ENCODE measurements around the gene TREM2. TPM values are rescaled to one million over a fixed set of nuclear protein-coding genes. Genes with fewer than 3 reads are reported as not detected.

TREM2 gene
- total and polyA plus RNA-seq, 10 of the 15 experiments (the other 5 are each of a cell fraction or from before 2014, with no cell fraction given): not detected

- no peak for TF ChIP-seq NFYA (IDR thresholded peaks at IDR 0.05; ENCODE audit: borderline replicate concordance, low read depth, low read length)
- no peak for TF ChIP-seq ZZZ3 (IDR thresholded peaks at IDR 0.05; ENCODE audit: control insufficient read depth, insufficient read length, low read depth)
- TF ChIP-seq CEBPZ (IDR thresholded peaks at IDR 0.05; ENCODE audit: low read depth, low read length): no peak
- TF ChIP-seq NR2F1 (conservative IDR thresholded peaks at IDR 0.05): no peak; the same call in 1 of the 2 replicates
- no peak; the same call in 1 of the 2 replicates for TF ChIP-seq MXI1 (IDR thresholded peaks at IDR 0.05; ENCODE audit: low read depth, low read length)
- no peak for TF ChIP-seq SMARCA5 (IDR thresholded peaks at IDR 0.05)
- TF ChIP-seq, protein P1, sequence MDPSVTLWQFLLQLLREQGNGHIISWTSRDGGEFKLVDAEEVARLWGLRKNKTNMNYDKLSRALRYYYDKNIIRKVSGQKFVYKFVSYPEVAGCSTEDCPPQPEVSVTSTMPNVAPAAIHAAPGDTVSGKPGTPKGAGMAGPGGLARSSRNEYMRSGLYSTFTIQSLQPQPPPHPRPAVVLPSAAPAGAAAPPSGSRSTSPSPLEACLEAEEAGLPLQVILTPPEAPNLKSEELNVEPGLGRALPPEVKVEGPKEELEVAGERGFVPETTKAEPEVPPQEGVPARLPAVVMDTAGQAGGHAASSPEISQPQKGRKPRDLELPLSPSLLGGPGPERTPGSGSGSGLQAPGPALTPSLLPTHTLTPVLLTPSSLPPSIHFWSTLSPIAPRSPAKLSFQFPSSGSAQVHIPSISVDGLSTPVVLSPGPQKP (IDR thresholded peaks at IDR 0.05; ENCODE audit: low read depth, low read length): no peak
- TF ChIP-seq ASH2L (IDR thresholded peaks at IDR 0.05; ENCODE audit: borderline replicate concordance, low read depth): no peak
- TF ChIP-seq MTA3 (IDR thresholded peaks at IDR 0.05; ENCODE audit: borderline replicate concordance, low read length): no peak
- no peak for TF ChIP-seq TBL1XR1 (IDR thresholded peaks at IDR 0.05; ENCODE audit: low read depth, low read length)
- TF ChIP-seq MEF2A (IDR thresholded peaks at IDR 0.05; ENCODE audit: insufficient read depth, low read depth, low read length): no peak
- TF ChIP-seq EGR1 (IDR thresholded peaks at IDR 0.05; ENCODE audit: borderline replicate concordance in 1 of 2, low read depth in 2 of 2, low read length in 2 of 2): no peak
- no peak for TF ChIP-seq NR2C1 (IDR thresholded peaks at IDR 0.05)
- peak; percentile 12; the same call in 1 of the 2 replicates for TF ChIP-seq ATF7 (IDR thresholded peaks at IDR 0.05; ENCODE audit: low read depth)
- no peak for TF ChIP-seq CBFB (IDR thresholded peaks at IDR 0.05; ENCODE audit: low read depth)
- TF ChIP-seq CBX5 (IDR thresholded peaks at IDR 0.05; ENCODE audit: low read depth): no peak
- TF ChIP-seq PML (IDR thresholded peaks at IDR 0.05; ENCODE audit: low read length): no peak
- no peak for TF ChIP-seq YBX1 (IDR thresholded peaks at IDR 0.05)
- no peak; the same call in 1 of the 2 replicates for TF ChIP-seq BACH1 (IDR thresholded peaks at IDR 0.05; ENCODE audit: borderline replicate concordance)
- TF ChIP-seq SIX5 (IDR thresholded peaks at IDR 0.05; ENCODE audit: low read depth, low read length, severe bottlenecking): no peak
- TF ChIP-seq POLR2A (IDR thresholded peaks at IDR 0.05; ENCODE audit: low read depth, low read length): no peak
- TF ChIP-seq NRF1 (conservative IDR thresholded peaks at IDR 0.05; ENCODE audit: low read depth, low read length): no peak
- TF ChIP-seq HCFC1 (IDR thresholded peaks at IDR 0.05; ENCODE audit: low read length): no peak
Observed at GRCh38 chr6:41199552-41200246, 36.8 kb upstream of the TREM2 start (continued).
